Kidney (tissue), 14 donors: ENCODE results near the gene PLEKHM1. TPM values are rescaled to one million over a fixed set of nuclear protein-coding genes. Genes with fewer than 3 reads are reported as not detected.

Experiments used
- DNase-seq, 5 donors: peaks; one replicate each; pipeline ENCODE4 v3.0.0-alpha.2; 2013 to 2020
- FAIRE-seq: peaks from 2 replicates; lab custom pipeline; 2012; peaks lifted over from hg19 to GRCh38; lab: Jason Lieb, UNC
- H3K27ac ChIP-seq, 2 donors: one replicate each; pipeline ENCODE4 v1.7.0; 2013; ENCODE audit warnings: low read depth in 2 of 2, low read length in 2 of 2, inconsistent platforms in 1 of 2
- H3K27me3 ChIP-seq: one replicate; pipeline ENCODE4 v1.7.1; 2013; ENCODE audit warnings: low read length, inconsistent platforms; ENCODE audit not compliant: control insufficient read depth, insufficient read depth
- H3K36me3 ChIP-seq, 3 donors: one replicate each; pipeline versions ENCODE4 v1.7.0 to v1.7.1; 2013; ENCODE audit warnings: low read length in 3 of 3, control low read depth in 1 of 3, inconsistent platforms in 1 of 3; ENCODE audit not compliant: insufficient read depth in 3 of 3, control insufficient read depth in 2 of 3
- H3K4me1 ChIP-seq, 3 donors: one replicate each; pipeline versions ENCODE4 v1.7.0 to v1.7.1; 2013; ENCODE audit warnings: low read length in 3 of 3, inconsistent platforms in 1 of 3, low read depth in 1 of 3; ENCODE audit not compliant: control insufficient read depth in 2 of 3, insufficient read depth in 2 of 3
- H3K4me3 ChIP-seq, 3 donors: one replicate each; pipeline versions ENCODE4 v1.7.0 to v1.8.1; 2013; ENCODE audit warnings: low read length in 3 of 3, control low read depth in 1 of 3, inconsistent platforms in 1 of 3
- H3K9ac ChIP-seq, 3 donors: one replicate each; pipeline versions ENCODE4 v1.7.0 to v1.7.1; 2013; ENCODE audit warnings: low read length in 3 of 3, control low read depth in 1 of 3, inconsistent platforms in 1 of 3
- H3K9me3 ChIP-seq, 3 donors: one replicate each; pipeline versions ENCODE4 v1.7.0 to v1.7.1; 2013; ENCODE audit warnings: low read length in 3 of 3, control low read depth in 1 of 3, inconsistent platforms in 1 of 3; ENCODE audit not compliant: control insufficient read depth in 2 of 3, insufficient read depth in 1 of 3
- intact Hi-C: fragments of 100-400 bp; cut with DNase I; formaldehyde crosslinking; loops from one replicate; pipeline ENCODE4 v1.11.1; 2022
- polyA plus RNA-seq: library from polyadenylated mRNA; stranded (reverse); fragments of 350-450 nt; fragmentation: Illumina TruSeq; extraction: RNeasy Lipid Tissue Mini Kit (QIAGEN cat#74804); gene quantifications from one replicate; pipeline ENCODE4 v1.2.3, GENCODE V29; 2014; ENCODE audit warnings: low read depth, low replicate concordance; ENCODE audit not compliant: insufficient read depth
- total RNA-seq: library from RNA; stranded (reverse); fragmentation: NEBNext Ultra II Directional; extraction: Animal tissue kit (Norgen Biotek cat#: 25700); gene quantifications from one replicate; pipeline ENCODE4 v1.2.1, GENCODE V29; 2021
- TF ChIP-seq, protein P1 (sequence below): IDR thresholded peaks from 3 replicates; pipeline ENCODE4 v1.5.1; 2012; ENCODE audit warnings: mild to moderate bottlenecking, moderate library complexity, borderline replicate concordance; ENCODE audit not compliant: insufficient read depth; ENCODE audit errors: extremely low read depth
- donor health status: control.
- donor health status: control.
- donor health status: control.
- donor health status: control.
- donor health status: control.
- donor health status: DM: yes; HTN: yes; CAD: no.
- donor health status: Normal renal cell carcinoma (clear cell type).

The PLEKHM1 gene
- total and polyA plus RNA-seq, 2 donors from 2014 or later, result 13.3 to 46.6 TPM

DNA sequence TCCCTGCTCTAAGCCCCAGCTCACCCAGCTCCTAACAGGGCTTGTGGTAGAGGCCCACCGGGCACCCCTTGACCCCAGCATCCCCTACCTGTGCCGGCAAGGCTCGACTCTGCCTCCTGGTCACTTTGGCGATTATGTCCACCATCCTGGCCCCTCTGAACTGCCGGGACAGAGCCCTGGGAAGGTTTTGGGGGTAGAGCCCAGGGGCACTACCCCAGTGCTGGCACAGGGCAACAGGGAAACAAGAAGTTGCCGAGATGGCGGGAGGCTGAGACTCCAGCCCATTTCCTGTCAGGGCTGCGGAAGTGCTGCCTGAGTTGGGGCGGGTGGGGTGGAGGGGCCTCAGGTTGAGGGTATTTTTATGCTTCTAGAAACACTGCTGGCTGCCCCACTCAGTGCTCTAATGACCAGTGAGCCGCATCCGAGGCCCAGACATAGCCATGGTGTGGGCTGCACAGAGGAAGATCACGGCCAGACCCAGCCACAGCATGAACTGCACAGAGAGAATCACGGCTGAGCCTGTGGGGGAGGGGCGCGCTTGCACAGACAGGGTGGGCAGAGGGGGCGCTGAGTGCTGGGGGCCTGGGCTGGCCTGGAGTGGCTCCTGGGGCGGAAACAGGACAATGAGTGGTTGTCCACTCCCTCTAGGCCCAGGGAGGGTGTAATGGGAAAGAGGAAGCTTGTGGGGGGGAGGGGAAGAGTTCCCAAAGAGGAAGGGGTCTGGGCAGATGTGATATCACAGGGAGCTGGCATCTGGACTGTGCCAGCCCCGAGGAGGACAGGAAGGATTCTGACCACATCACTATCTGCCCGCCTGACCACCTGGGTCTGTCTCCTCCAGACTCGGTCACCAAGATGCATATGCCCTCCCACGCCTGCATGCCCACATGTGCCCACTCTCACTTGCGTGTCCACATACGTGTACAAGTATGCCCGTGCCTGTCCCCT lies 80.1 kb downstream of the PLEKHM1 start:
- Histone ChIP-seq H3K9ac (no peak overlapping the region), H3K9me3 (no peaks in the 10 kb centered on the region), H3K36me3 (no peaks in the 10 kb centered on the region), H3K27me3 (no peaks in the 10 kb centered on the region), H3K27ac (peak overlapping the region; percentile 51 to 69), H3K4me1 (peaks cover 0 to 36% (median 27%) of the 10 kb centered on the region in 3 donors), H3K4me3 (peak overlapping the region in 2 of 3 donors; percentile 7 to 29)
- DNase-seq (peak in 3 of 5 donors; percentile 8 to 78 (median 35)), FAIRE-seq (no peak)
- intact Hi-C loops, result no loop called here
- TF ChIP-seq, protein P1, sequence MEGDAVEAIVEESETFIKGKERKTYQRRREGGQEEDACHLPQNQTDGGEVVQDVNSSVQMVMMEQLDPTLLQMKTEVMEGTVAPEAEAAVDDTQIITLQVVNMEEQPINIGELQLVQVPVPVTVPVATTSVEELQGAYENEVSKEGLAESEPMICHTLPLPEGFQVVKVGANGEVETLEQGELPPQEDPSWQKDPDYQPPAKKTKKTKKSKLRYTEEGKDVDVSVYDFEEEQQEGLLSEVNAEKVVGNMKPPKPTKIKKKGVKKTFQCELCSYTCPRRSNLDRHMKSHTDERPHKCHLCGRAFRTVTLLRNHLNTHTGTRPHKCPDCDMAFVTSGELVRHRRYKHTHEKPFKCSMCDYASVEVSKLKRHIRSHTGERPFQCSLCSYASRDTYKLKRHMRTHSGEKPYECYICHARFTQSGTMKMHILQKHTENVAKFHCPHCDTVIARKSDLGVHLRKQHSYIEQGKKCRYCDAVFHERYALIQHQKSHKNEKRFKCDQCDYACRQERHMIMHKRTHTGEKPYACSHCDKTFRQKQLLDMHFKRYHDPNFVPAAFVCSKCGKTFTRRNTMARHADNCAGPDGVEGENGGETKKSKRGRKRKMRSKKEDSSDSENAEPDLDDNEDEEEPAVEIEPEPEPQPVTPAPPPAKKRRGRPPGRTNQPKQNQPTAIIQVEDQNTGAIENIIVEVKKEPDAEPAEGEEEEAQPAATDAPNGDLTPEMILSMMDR, result no peak

DNA sequence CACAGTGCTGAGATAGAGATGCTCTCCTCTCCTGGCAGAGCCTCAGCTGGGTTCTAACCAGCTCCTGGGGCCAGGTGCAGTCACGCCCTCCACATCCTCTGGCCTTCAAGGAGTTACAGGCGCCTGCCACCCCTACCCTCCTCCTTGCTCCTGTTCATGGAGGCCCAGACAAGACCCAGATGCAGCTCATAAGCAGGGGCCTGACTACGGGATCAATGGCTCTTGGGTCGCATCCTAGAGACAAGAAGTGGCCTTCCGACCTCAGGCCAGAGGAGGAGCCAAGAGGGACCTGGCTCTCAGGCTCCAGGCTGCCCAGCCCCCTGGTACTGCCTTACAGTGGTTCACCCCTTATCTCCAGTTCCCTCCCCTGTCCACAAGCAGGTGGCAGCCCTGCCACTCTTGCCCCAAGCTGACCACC lies 80.9 kb downstream of the PLEKHM1 start:
- H3K4me3 ChIP-seq, result peak overlapping the region in 2 of 3 donors; percentile 7 to 29
- H3K9ac ChIP-seq, result no peak overlapping the region
- TF ChIP-seq, protein P1, result no peak
- peaks cover 0 to 1% (median 0%) of the 10 kb centered on the region in 3 donors for H3K36me3 ChIP-seq
- FAIRE-seq, result no peak
- peak in 1 of 5 donors; percentile 74 for DNase-seq
- peak overlapping the region in 1 of 2 donors; percentile 69 for H3K27ac ChIP-seq
- intact Hi-C loops, result no loop called here
- peaks cover 0 to 33% (median 22%) of the 10 kb centered on the region in 3 donors for H3K4me1 ChIP-seq
- no peaks in the 10 kb centered on the region for H3K9me3 ChIP-seq
- no peaks in the 10 kb centered on the region for H3K27me3 ChIP-seq

DNA sequence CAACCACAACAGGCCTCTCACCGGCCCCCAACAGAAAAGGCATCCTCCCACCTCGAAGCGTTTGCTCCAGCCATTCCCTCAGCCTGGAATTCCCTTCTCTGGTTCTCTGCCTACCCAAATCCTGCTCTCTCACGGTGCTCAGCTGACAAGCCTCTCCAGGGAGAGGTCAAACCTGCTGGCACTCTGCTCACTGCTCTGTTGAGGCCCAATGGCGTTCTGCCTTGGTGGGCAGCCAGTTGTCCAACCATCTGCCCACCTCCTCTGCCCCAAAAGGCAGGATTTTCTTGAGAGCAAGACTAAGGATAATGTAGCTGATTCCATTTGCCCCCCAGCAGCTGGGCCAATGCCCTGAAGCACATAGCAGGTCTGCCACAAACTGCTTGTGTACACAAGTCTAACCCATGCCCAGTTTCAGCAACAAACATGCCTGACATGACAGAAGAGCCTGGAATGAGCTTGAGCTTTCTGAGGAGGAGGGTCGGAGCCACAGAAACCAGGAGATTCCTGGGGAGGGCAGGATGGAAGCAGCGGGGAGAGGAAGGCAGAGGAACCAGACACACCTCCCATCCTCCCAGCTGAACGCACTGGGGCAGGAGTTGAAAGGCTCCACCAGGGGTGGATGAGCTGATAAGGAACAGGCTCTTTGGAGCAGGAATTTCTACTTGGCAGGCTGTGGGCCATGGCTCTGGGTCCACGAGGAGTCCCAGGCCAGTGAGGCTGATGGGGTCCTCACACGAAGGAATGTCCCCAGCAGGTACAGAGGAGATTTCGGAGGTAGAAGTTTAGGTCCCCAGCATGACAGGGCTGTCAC lies 81.7 kb downstream of the PLEKHM1 start:
- H3K27me3 ChIP-seq, result no peaks in the 10 kb centered on the region
- peak overlapping the region in 1 of 2 donors; percentile 20 for H3K27ac ChIP-seq
- no peak overlapping the region for H3K4me3 ChIP-seq
- DNase-seq, result peak in 1 of 5 donors; percentile 10
- intact Hi-C loops, result no loop called here
- H3K9ac ChIP-seq, result no peak overlapping the region
- H3K36me3 ChIP-seq, result peaks cover 0 to 10% (median 2%) of the 10 kb centered on the region in 3 donors
- FAIRE-seq, result no peak
- TF ChIP-seq, protein P1, result no peak
- no peaks in the 10 kb centered on the region for H3K9me3 ChIP-seq
- peaks cover 0 to 33% (median 22%) of the 10 kb centered on the region in 3 donors for H3K4me1 ChIP-seq
